Mesendoderm (in vitro differentiated cells): Measurements from ENCODE around the gene SPDYC. TPM values are rescaled to one million over a fixed set of nuclear protein-coding genes. Genes with fewer than 3 reads are reported as not detected.
A peak's percentile ranks its signal among the peaks of the same experiment; 100 is the strongest.

Source experiments
- DNase-seq: peaks from one replicate; pipeline ENCODE4 v3.0.0; 2013
- H2AK5ac ChIP-seq: 2 replicates; pipeline ENCODE4 v1.6.1; 2013; ENCODE audit warnings: low read length, inconsistent platforms
- H2BK120ac ChIP-seq: 2 replicates; pipeline ENCODE4 v1.6.1; 2013; ENCODE audit warnings: low read depth, mild to moderate bottlenecking, low read length, moderate library complexity, mixed read lengths
- H2BK15ac ChIP-seq: replicated peaks from 2 replicates; pipeline ENCODE4 v1.6.1; 2013; ENCODE audit warnings: low read depth, mild to moderate bottlenecking, moderate library complexity
- H2BK5ac ChIP-seq: 2 replicates; pipeline ENCODE4 v1.6.1; 2013; ENCODE audit warnings: low read length, inconsistent platforms
- H3K18ac ChIP-seq: 2 replicates; pipeline ENCODE4 v1.6.1; 2013; ENCODE audit warnings: mild to moderate bottlenecking, low read length, mixed read lengths
- H3K23ac ChIP-seq: one replicate; pipeline ENCODE4 v1.6.1; 2013; ENCODE audit warnings: low read length
- H3K27ac ChIP-seq: 2 replicates; pipeline ENCODE4 v1.5.1; 2013; ENCODE audit warnings: low read depth, mild to moderate bottlenecking, inconsistent platforms, low read length, moderate library complexity
- H3K27me3 ChIP-seq: 2 replicates; pipeline ENCODE4 v1.6.1; 2013; ENCODE audit warnings: low read length, control low read depth, mild to moderate bottlenecking, inconsistent platforms; ENCODE audit not compliant: insufficient read depth, poor library complexity
- H3K36me3 ChIP-seq: 2 replicates; pipeline ENCODE4 v1.6.1; 2013; ENCODE audit warnings: low read length, inconsistent platforms; ENCODE audit not compliant: control insufficient read depth, insufficient read depth
- H3K4ac ChIP-seq: one replicate; pipeline ENCODE4 v1.6.1; 2013; ENCODE audit warnings: low read depth, mild to moderate bottlenecking, low read length, moderate library complexity
- H3K4me1 ChIP-seq: 2 replicates; pipeline ENCODE4 v1.6.1; 2013; ENCODE audit warnings: low read depth, low read length, inconsistent platforms; ENCODE audit not compliant: control insufficient read depth
- H3K4me2 ChIP-seq: 2 replicates; pipeline ENCODE4 v1.6.1; 2013; ENCODE audit warnings: low read length
- H3K4me3 ChIP-seq: 2 replicates; pipeline ENCODE4 v1.5.1; 2013; ENCODE audit warnings: mild to moderate bottlenecking, low read length
- H3K56ac ChIP-seq: one replicate; pipeline ENCODE4 v1.6.1; 2013; ENCODE audit warnings: low read length
- H3K79me1 ChIP-seq: 2 replicates; pipeline ENCODE4 v1.6.1; 2013; ENCODE audit warnings: low read length, inconsistent platforms
- H3K79me2 ChIP-seq: 2 replicates; pipeline ENCODE4 v1.6.1; 2013; ENCODE audit warnings: mild to moderate bottlenecking, low read length; ENCODE audit not compliant: control insufficient read depth, insufficient read depth
- H3K9ac ChIP-seq: 2 replicates; pipeline ENCODE4 v1.6.1; 2013; ENCODE audit warnings: low read length, inconsistent platforms
- H4K5ac ChIP-seq: one replicate; pipeline ENCODE4 v1.6.1; 2013; ENCODE audit warnings: low read length
- H4K8ac ChIP-seq: one replicate; pipeline ENCODE4 v1.6.1; 2013; ENCODE audit warnings: low read depth, mild to moderate bottlenecking, control low read depth, low read length, moderate library complexity
- WGBS: extraction: QIAGEN DNeasy Blood & Tissue Kit; methylation state at CpG from one replicate; pipeline ENCODE4 v1.1.7; 2013; ENCODE audit warnings: low lambda C conversion rate, missing lambda C conversion rate; ENCODE audit not compliant: insufficient coverage; ENCODE audit errors: extremely low coverage; 5-methylcytosine and 5-hydroxymethylcytosine counted together
- polyA plus RNA-seq, 2 experiments: library from polyadenylated mRNA; stranded (reverse); fragments of 200-250 nt; gene quantifications; one replicate each; pipeline ENCODE4 v1.2.3, GENCODE V29; 2013

SPDYC gene
- polyA plus RNA-seq (2013, experiment 1 of 2), result 0.07 TPM
- polyA plus RNA-seq (2013, experiment 2 of 2), result 0.10 TPM

DNA sequence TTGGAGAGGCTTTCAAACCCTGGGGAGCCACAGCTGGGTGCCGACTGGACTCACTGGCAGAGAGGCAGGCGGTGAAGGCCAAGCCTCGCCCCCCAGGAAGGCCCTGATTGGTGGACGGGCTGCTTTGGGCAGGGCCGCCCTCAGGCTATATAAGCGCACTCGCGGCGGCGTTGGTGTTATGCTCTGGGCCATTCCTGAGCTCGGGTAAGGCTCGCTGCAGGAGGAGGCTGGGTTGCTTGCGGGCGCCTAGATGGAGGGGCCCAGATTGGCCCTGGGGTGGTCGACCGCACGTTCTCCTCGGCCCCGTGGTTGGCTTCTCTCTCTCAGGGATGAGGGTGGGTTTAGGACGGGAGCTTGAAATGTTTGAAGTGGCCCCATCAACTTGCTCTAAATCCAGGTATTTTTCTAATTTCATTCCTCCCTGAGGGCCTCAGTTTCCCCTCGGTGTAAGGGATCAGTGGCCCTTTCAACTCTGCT lies at the start of gene SPDYC:
Gene SPDYC (plus strand): TSS at position 176 of the 477 bp plus-strand sequence. CDS start 1,125 bp downstream, outside the sequence.
- no peaks in the 10 kb centered on the region for H3K27me3 ChIP-seq
- no peak within 1 kb of the TSS for H3K4me3 ChIP-seq
- H3K9ac ChIP-seq, result no peak within 1 kb of the TSS
- no peak within 1 kb of the TSS for H3K18ac ChIP-seq
- no CpG with 5 or more reads among the region's 21 CpGs for WGBS
- no peak within 1 kb of the TSS for H4K5ac ChIP-seq
- no peaks in the 10 kb centered on the region for H3K79me2 ChIP-seq
- H2AK5ac ChIP-seq, result no peak within 1 kb of the TSS
- no peak within 1 kb of the TSS for H2BK5ac ChIP-seq
- no peaks in the 10 kb centered on the region for H3K36me3 ChIP-seq
- no peak within 1 kb of the TSS for H3K56ac ChIP-seq
- H2BK15ac ChIP-seq, result no peak within 1 kb of the TSS
- H3K27ac ChIP-seq, result no peak within 1 kb of the TSS
- H3K4me2 ChIP-seq, result no peak within 1 kb of the TSS
- H4K8ac ChIP-seq, result no peak within 1 kb of the TSS
- no peaks in the 10 kb centered on the region for H3K79me1 ChIP-seq
- H3K4me1 ChIP-seq, result no peaks in the 10 kb centered on the region
- H2BK120ac ChIP-seq, result no peak within 1 kb of the TSS
- H3K23ac ChIP-seq, result no peak within 1 kb of the TSS
- no peak within 1 kb of the TSS for H3K4ac ChIP-seq
- DNase-seq, result peak; percentile 50

GRCh38 chr11:65120831-65121230 lies 49.2 kb upstream of the SPDYC start:
- Histone ChIP-seq H3K4me3 (peak overlapping the region; percentile 98), H3K4me2 (peak overlapping the region; percentile 89), H3K4ac (no peak overlapping the region), H3K36me3 (peaks cover 19% of the 10 kb centered on the region), H2AK5ac (no peak overlapping the region), H3K23ac (no peak overlapping the region), H3K4me1 (peaks cover 4% of the 10 kb centered on the region), H2BK5ac (no peak overlapping the region), H2BK120ac (no peak overlapping the region), H4K8ac (no peak overlapping the region), H3K27ac (no peak overlapping the region), H3K56ac (peak overlapping the region; percentile 95), H3K27me3 (no peaks in the 10 kb centered on the region), H3K18ac (no peak overlapping the region), H4K5ac (no peak overlapping the region), H3K79me1 (peaks cover 30% of the 10 kb centered on the region), H3K79me2 (peaks cover 34% of the 10 kb centered on the region), H2BK15ac (no peak overlapping the region), H3K9ac (peak overlapping the region; percentile 95)
- no CpG with 5 or more reads among the region's 3 CpGs for WGBS
- no peak for DNase-seq

DNA sequence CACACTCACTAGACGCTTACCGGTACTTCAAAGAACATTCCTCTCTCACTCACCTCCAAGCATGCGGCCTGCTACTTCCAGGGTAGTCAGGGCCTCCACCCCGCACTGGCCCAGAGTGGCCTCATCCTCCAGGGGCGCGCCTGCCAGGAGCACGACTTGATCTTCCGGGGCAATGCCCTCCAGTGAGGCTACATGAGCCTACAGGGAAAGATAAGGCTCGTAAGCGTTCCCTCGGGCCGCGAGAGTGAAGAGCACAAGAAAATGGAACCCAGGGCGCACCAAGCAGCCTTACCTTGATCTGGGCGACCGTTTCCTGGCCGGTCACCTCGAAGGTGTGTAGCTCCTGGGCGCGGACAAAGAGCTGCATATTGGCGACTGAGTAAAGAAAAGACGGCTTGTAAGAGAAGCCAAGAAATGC lies 48.6 kb upstream of the SPDYC start:
- Histone ChIP-seq H3K27ac (no peak overlapping the region), H3K9ac (peak overlapping the region; percentile 95), H3K4me1 (peaks cover 4% of the 10 kb centered on the region), H3K4me3 (peak overlapping the region; percentile 98), H3K79me2 (peaks cover 31% of the 10 kb centered on the region), H4K8ac (no peak overlapping the region), H3K36me3 (peaks cover 20% of the 10 kb centered on the region), H3K27me3 (no peaks in the 10 kb centered on the region), H3K18ac (no peak overlapping the region), H3K4me2 (peak overlapping the region; percentile 89), H3K56ac (peak overlapping the region; percentile 95), H2AK5ac (peak overlapping the region; percentile 79), H2BK5ac (peak overlapping the region; percentile 20), H3K79me1 (peaks cover 27% of the 10 kb centered on the region), H3K23ac (no peak overlapping the region), H3K4ac (peak overlapping the region; percentile 8), H2BK15ac (no peak overlapping the region), H4K5ac (no peak overlapping the region), H2BK120ac (no peak overlapping the region)
- peak; percentile 51 for DNase-seq
- WGBS, result no CpG with 5 or more reads among the region's 22 CpGs

DNA sequence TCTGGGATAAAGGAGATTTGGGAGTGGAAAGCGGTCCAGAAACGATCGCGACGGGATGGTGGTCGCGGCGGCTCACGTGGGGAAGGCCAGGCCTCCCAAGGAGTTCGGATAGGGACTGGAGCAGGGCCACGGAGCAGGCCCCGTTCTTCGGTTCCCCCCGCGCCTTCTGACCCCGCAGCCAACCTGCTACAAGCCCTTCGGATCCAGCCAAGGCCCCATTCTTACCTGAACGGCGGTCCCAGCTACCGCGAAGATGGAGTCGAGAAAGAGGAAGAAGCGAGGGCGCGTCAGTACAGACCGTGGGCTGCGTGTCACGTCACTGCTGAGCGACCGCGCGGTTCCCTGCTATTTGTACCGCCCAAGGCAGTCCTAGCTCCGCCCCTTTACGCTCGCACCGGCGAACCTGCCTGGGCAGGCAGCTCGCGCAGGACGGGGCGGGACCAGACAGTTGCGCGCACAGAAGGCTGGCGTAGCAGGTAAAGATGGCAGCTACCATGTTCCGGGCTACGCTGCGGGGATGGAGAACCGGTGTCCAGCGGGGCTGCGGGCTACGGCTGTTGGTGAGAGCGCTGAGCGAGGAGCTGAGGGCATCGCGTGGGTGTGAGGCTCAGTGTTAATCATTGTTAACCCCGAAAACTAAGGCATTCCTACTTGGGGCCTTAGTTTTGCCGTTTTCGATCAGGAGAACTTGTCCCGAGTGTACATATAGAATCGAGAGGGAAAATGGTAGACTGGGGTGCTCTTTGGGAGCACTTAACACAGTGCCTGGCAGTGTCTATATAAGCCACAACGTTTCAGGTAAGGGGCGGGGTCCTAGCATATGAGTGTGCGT lies 48.0 kb upstream of the SPDYC start, which contains the start of the genes FAU and MRPL49:
Gene FAU (minus strand): TSS at position 270 of the 832 bp plus-strand sequence. CDS start 321 bp downstream, outside the sequence.
Gene MRPL49 (plus strand): TSS at position 457 of the 832 bp plus-strand sequence. CDS start 26 bp downstream, at position 483.
- Histone ChIP-seq H2BK5ac (peak within 1 kb of the TSS; percentile 21), H3K4me2 (peak within 1 kb of the TSS; percentile 89), H3K56ac (peak within 1 kb of the TSS; percentile 97), H3K4ac (peak within 1 kb of the TSS; percentile 8), H3K79me2 (peaks cover 28% of the 10 kb centered on the region), H3K27me3 (no peaks in the 10 kb centered on the region), H4K8ac (no peak within 1 kb of the TSS), H3K18ac (peak within 1 kb of the TSS; percentile 29), H3K23ac (no peak within 1 kb of the TSS), H2BK120ac (no peak within 1 kb of the TSS), H3K27ac (peak within 1 kb of the TSS; percentile 31), H3K9ac (peak within 1 kb of the TSS; percentile 95), H3K4me3 (peak within 1 kb of the TSS; percentile 98), H4K5ac (peak within 1 kb of the TSS; percentile 95), H2AK5ac (peak within 1 kb of the TSS; percentile 79), H3K4me1 (peaks cover 4% of the 10 kb centered on the region), H3K36me3 (peaks cover 21% of the 10 kb centered on the region), H2BK15ac (no peak within 1 kb of the TSS), H3K79me1 (peaks cover 23% of the 10 kb centered on the region)
- WGBS, result no CpG with 5 or more reads among the region's 64 CpGs
- DNase-seq, result peak; percentile 98

DNA sequence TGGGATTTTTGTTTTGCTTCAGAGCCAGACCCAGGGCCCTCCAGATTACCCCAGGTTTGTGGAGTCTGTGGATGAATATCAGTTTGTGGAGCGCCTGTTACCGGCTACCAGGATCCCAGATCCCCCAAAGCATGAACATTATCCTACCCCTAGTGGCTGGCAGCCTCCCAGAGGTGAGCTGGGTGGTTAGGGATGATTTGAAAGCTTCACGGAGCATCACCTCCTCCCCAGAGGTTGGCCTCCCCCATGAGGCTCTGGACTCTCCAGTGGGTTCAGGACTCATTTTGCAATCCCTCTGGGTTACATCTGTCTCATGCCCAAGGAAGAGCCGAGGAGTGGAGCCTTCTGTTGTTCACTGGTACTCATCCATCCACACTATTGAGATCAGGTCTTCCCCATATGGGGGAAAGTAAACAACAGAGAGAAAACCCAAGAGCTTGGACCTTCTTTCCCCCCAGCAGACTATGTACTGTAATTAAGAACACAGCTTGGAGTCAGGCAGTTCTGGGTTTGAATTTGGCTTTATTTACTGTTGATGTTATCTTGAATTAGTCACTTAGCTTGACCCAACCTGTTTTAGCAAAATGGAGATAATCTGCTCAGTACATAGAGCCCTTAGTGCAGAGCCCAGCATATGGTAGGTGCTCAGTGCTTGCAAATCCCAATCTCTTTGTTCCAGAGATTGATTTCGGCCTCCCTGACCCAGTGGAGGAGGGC lies 45.4 kb upstream of the SPDYC start:
- Histone ChIP-seq H3K4me1 (peaks cover 4% of the 10 kb centered on the region), H4K8ac (no peak overlapping the region), H4K5ac (no peak overlapping the region), H3K4me3 (no peak overlapping the region), H2BK5ac (no peak overlapping the region), H3K4ac (no peak overlapping the region), H3K27ac (no peak overlapping the region), H2BK120ac (no peak overlapping the region), H3K4me2 (no peak overlapping the region), H3K27me3 (no peaks in the 10 kb centered on the region), H2AK5ac (no peak overlapping the region), H2BK15ac (no peak overlapping the region), H3K56ac (no peak overlapping the region), H3K79me2 (peaks cover 28% of the 10 kb centered on the region), H3K9ac (no peak overlapping the region), H3K18ac (no peak overlapping the region), H3K23ac (no peak overlapping the region), H3K36me3 (peaks cover 19% of the 10 kb centered on the region), H3K79me1 (peaks cover 23% of the 10 kb centered on the region)
- DNase-seq, result no peak
- WGBS, result no CpG with 5 or more reads among the region's 5 CpGs
